Coronary artery (tissue), 2 donors: Measurements from ENCODE around the gene KCNIP3.

ENCODE experiments used
- DNase-seq: peaks from one replicate; pipeline ENCODE4 v3.0.0-alpha.2; 2017; ENCODE audit warnings: low spot score
- H3K27ac ChIP-seq, 2 donors: fragments of 200-600 bp; sonication (generic); one replicate each; pipeline ENCODE4 v1.5.1; 2016 to 2019
- H3K4me3 ChIP-seq: fragments of 200-600 bp; sonication (generic); 2 replicates; pipeline ENCODE4 v1.5.1; 2016; ENCODE audit warnings: mild to moderate bottlenecking, moderate library complexity
- TF ChIP-seq, protein P1 (sequence below): fragments of 200-600 bp; sonication (generic); IDR thresholded peaks from one replicate; pipeline ENCODE4 v1.5.1; 2019; ENCODE audit warnings: antibody characterized with exemption

The KCNIP3 gene

GRCh38 chr2:95329891-95330793, 33.0 kb downstream of the KCNIP3 start:
- no peak for DNase-seq
- Histone ChIP-seq H3K27ac (no peak overlapping the region), H3K4me3 (no peak overlapping the region)
- TF ChIP-seq, protein P1, sequence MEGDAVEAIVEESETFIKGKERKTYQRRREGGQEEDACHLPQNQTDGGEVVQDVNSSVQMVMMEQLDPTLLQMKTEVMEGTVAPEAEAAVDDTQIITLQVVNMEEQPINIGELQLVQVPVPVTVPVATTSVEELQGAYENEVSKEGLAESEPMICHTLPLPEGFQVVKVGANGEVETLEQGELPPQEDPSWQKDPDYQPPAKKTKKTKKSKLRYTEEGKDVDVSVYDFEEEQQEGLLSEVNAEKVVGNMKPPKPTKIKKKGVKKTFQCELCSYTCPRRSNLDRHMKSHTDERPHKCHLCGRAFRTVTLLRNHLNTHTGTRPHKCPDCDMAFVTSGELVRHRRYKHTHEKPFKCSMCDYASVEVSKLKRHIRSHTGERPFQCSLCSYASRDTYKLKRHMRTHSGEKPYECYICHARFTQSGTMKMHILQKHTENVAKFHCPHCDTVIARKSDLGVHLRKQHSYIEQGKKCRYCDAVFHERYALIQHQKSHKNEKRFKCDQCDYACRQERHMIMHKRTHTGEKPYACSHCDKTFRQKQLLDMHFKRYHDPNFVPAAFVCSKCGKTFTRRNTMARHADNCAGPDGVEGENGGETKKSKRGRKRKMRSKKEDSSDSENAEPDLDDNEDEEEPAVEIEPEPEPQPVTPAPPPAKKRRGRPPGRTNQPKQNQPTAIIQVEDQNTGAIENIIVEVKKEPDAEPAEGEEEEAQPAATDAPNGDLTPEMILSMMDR = no peak

DNA sequence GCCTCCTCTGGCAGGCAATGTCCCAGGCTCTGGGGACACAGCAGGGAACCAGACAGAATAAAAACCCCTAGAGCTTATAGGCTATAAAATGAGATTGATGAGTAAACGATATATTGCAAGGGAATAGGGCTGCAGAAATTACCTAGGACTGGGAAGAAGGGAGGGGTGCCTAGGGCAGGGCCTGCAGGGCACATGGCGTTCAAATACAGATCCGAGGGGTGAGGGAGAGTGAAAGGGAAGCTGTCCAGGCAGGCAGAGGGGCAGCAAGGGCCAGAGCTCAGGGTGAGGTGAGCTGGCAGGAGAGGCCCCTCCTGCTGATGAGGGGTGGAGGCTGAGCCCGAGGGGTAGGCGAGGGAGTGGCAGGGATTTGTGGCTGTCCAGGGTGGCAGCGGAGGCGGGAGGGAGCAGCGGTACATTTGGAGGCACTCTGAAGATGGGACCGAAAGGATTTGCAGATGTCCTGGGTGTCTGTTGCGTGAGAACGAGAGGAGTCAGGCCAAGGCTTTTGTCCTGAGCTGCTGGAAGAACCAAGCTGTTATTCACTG, 33.7 kb downstream of the KCNIP3 start:
- Histone ChIP-seq H3K27ac (no peak overlapping the region), H3K4me3 (no peak overlapping the region)
- TF ChIP-seq, protein P1 = no peak
- DNase-seq = no peak

DNA sequence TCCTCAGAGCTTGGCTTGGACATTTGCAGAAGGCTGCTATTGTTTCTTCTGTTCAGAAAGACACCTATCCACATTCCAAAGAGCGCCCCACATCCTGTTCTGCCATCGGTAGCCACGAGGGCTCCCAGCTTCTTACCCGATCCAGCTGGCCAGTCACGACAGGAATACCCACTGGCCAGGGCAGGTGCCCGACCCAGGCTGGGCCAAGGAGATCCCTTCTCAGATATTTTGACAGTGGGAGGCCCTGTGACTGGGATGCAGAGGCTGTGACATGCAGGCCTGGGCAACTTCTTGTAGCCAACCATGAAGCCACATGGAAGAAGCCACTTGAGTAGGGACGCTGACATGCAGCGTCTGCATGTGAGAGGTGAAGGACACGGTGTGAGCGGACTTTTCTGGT, 34.5 kb downstream of the KCNIP3 start:
- TF ChIP-seq, protein P1 = no peak

GRCh38 chr2:95332036-95332435, 34.9 kb downstream of the KCNIP3 start:
- H3K4me3 ChIP-seq = no peak overlapping the region
- TF ChIP-seq, protein P1 = no peak
- DNase-seq = no peak
- H3K27ac ChIP-seq = no peak overlapping the region

More for the DNA sequence above, 34.5 kb downstream of the KCNIP3 start:
- no peak for DNase-seq
- no peak overlapping the region for H3K27ac ChIP-seq
- no peak overlapping the region for H3K4me3 ChIP-seq

- no peak for DNase-seq
- TF ChIP-seq, protein P1 = no peak
These were observed 35.9 kb downstream of the KCNIP3 start for GRCh38 chr2:95333056-95333455.

DNA sequence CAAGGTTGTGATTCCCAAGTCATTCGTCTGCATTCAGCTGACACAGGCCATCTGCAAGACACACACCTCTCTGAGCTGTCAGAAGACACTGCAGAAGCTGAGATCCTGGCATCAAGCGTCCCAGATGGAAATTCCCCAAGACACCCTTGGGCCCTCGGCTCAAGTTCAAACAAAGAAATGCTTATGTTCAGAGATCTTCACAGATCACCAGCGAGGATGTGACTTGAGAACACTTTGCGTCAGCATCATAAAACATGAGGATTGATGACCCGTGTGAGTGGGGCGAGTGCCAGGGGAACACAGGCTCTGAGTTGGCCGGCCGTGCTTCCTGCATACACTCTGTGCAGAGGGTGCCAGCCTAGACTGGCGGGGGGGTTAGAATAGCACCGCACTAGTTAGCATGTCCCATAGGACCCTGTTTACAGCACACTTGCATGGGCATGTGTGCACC, 36.8 kb downstream of the KCNIP3 start:
- H3K27ac ChIP-seq = no peak overlapping the region
- no peak overlapping the region for H3K4me3 ChIP-seq
- TF ChIP-seq, protein P1 = no peak
- no peak for DNase-seq

More at GRCh38 chr2:95333056-95333455, 35.9 kb downstream of the KCNIP3 start:
- Histone ChIP-seq H3K27ac (no peak overlapping the region), H3K4me3 (no peak overlapping the region)
